Progenitor cell of endocrine pancreas (in vitro differentiated cells): Measurements from ENCODE around the gene LRP2BP. TPM values are rescaled to one million over a fixed set of nuclear protein-coding genes. Genes with fewer than 3 reads are reported as not detected.

Experiments used
- DNase-seq: peaks from one replicate; pipeline ENCODE4 v3.0.0; 2021; ENCODE audit warnings: low spot score; ENCODE audit not compliant: unreplicated experiment
- H3K27ac Mint-ChIP-seq: 2 replicates; pipeline ENCODE4 v1.8.0; 2021; ENCODE audit warnings: mild to moderate bottlenecking, moderate library complexity, mixed read lengths
- H3K27me3 Mint-ChIP-seq: 2 replicates; pipeline ENCODE4 v1.8.0; 2021; ENCODE audit warnings: mixed read lengths
- H3K36me3 Mint-ChIP-seq: 2 replicates; pipeline ENCODE4 v1.8.0; 2022; ENCODE audit warnings: mixed read lengths; ENCODE audit not compliant: insufficient read depth
- H3K4me1 Mint-ChIP-seq: 2 replicates; pipeline ENCODE4 v1.8.0; 2021; ENCODE audit warnings: low read depth, mixed read lengths
- H3K4me3 Mint-ChIP-seq: 2 replicates; pipeline ENCODE4 v1.8.0; 2021; ENCODE audit warnings: low read depth, mild to moderate bottlenecking, moderate library complexity, mixed read lengths
- H3K9me3 Mint-ChIP-seq: 2 replicates; pipeline ENCODE4 v1.8.0; 2021; ENCODE audit warnings: low read depth, mixed read lengths
- long read RNA-seq: library from polyadenylated mRNA; unstranded; transcript quantifications from one replicate; pipeline ENCODE4 v2.0.0, GENCODE V29; 2020
- total RNA-seq: library from RNA; stranded (reverse); gene quantifications from 2 replicates; pipeline ENCODE4 v1.2.1, GENCODE V29; 2021
- TF ChIP-seq, protein P1 (sequence below): fragments of 200-600 bp; sonication (generic); IDR thresholded peaks from one replicate; pipeline ENCODE4 v1.5.0; 2021; ENCODE audit warnings: antibody characterized with exemption, mild to moderate bottlenecking; ENCODE audit not compliant: unreplicated experiment

LRP2BP gene
- 0.17 and 0.33 TPM in 2 replicates for total RNA-seq
- long read RNA-seq, partial matches to known transcripts = 0 of 1 reads
- long read RNA-seq, other reads (novel, unspliced or antisense) = 1 of 1 reads

DNA sequence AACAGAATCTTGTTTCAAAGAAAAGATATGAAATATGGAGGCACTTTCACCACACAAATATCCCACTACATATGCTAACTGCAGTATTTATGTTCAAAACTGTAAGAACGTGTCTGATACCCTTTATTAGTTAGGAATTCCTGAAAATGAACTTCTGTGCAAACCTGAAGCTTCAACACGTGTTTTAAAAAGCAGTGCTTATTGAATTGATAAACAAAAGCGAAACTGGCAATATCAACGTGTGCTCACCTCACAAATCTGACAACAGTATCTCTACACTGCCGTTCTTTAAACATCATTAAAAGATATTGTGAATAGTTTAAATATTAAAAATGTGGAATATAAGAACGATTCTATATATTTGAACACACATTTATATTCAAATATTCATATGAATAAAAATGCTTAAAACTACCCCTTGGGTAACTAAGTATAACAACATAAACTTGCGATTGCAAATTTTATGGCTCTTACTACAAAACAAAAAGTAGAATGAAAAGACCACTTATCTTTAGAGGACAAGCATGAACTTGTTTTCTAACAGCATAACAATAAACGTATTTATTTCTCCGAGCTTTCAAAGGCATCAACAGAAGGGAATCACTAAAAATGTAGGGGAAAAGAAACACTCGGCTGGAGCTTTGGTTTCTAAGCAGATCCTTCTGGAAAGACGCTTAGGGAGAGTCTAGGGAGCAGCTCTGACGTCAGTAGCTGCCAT, at the start of gene LRP2BP:
LRP2BP (minus strand) TSS at position 687 of the 718 bp plus-strand sequence. CDS start 17,738 bp downstream, outside the sequence.
- peaks cover 14% of the 10 kb centered on the region for H3K27me3 Mint-ChIP-seq
- H3K9me3 Mint-ChIP-seq = no peaks in the 10 kb centered on the region
- H3K27ac Mint-ChIP-seq = peak within 1 kb of the TSS; percentile 98
- H3K36me3 Mint-ChIP-seq = peaks cover 8% of the 10 kb centered on the region
- TF ChIP-seq, protein P1, sequence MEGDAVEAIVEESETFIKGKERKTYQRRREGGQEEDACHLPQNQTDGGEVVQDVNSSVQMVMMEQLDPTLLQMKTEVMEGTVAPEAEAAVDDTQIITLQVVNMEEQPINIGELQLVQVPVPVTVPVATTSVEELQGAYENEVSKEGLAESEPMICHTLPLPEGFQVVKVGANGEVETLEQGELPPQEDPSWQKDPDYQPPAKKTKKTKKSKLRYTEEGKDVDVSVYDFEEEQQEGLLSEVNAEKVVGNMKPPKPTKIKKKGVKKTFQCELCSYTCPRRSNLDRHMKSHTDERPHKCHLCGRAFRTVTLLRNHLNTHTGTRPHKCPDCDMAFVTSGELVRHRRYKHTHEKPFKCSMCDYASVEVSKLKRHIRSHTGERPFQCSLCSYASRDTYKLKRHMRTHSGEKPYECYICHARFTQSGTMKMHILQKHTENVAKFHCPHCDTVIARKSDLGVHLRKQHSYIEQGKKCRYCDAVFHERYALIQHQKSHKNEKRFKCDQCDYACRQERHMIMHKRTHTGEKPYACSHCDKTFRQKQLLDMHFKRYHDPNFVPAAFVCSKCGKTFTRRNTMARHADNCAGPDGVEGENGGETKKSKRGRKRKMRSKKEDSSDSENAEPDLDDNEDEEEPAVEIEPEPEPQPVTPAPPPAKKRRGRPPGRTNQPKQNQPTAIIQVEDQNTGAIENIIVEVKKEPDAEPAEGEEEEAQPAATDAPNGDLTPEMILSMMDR = no peak
- H3K4me3 Mint-ChIP-seq = peak within 1 kb of the TSS; percentile 83
- peaks cover 10% of the 10 kb centered on the region for H3K4me1 Mint-ChIP-seq
- DNase-seq = no peak

DNA sequence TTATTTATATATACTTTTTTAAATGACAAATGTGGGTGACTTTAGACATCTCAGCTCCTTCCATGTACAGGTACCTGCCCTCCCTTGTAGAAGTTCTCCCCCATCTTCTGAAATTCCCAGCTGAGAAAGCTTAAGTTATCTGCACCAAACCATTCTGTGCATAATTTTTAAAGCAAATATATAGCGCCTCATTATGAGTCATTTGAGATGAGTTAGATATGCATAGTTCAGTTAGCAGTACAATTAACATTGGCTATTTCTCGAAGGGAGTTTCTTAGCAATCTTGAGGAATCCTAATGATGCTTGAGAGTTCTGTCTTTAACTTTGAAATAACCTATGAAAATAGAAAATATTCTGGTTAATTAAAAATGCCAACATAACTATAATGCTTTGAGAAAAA, 49.5 kb upstream of the LRP2BP start:
- no peak for DNase-seq
- H3K27me3 Mint-ChIP-seq = no peaks in the 10 kb centered on the region
- TF ChIP-seq, protein P1 = no peak
- H3K36me3 Mint-ChIP-seq = no peaks in the 10 kb centered on the region
- H3K9me3 Mint-ChIP-seq = no peaks in the 10 kb centered on the region
- no peak overlapping the region for H3K4me3 Mint-ChIP-seq
- H3K4me1 Mint-ChIP-seq = no peaks in the 10 kb centered on the region
- no peak overlapping the region for H3K27ac Mint-ChIP-seq

DNA sequence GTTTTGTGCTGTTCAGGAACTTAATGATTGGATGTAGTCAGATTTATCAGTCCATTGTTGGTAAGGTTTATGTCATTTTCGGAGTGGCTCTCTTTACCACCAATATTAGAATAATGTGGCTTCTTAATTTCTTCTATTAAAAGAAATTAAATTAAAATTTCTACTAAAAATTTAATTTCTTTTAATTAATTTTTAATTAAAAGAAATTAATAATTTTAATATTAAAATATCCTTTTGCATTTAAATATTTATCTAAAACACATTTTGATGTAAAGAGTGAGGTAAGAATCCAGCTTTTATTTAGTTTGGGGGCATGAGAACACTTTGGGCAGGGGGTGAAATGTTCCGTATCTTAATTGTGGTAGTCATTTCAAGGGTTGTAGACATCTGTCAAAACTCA, 45.8 kb upstream of the LRP2BP start:
- Mint-ChIP-seq H3K27me3 (no peaks in the 10 kb centered on the region), H3K36me3 (no peaks in the 10 kb centered on the region), H3K4me1 (no peaks in the 10 kb centered on the region), H3K4me3 (no peak overlapping the region), H3K27ac (no peak overlapping the region), H3K9me3 (no peaks in the 10 kb centered on the region)
- TF ChIP-seq, protein P1 = no peak
- no peak for DNase-seq

DNA sequence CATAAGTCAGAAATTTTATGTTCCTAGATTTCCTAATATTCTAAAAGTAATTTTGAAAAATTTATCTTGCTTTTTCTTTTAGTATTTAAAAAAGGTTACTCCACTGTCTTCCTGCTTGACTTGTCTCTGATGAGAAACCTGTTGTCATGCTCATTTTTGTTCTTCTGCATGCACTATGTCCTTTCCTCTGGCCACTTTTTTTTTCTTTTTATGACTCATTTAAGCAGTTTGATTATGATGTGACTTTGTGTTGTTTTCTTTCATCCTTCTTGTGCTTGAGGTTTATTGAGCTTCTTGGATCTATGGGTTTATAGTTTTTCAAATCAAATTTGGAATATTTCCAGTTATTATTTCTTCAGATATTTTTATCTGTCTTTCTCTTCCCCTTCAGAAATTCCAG, 42.1 kb upstream of the LRP2BP start:
- H3K36me3 Mint-ChIP-seq = no peaks in the 10 kb centered on the region
- no peak overlapping the region for H3K4me3 Mint-ChIP-seq
- no peak overlapping the region for H3K27ac Mint-ChIP-seq
- H3K27me3 Mint-ChIP-seq = no peaks in the 10 kb centered on the region
- no peaks in the 10 kb centered on the region for H3K4me1 Mint-ChIP-seq
- H3K9me3 Mint-ChIP-seq = no peaks in the 10 kb centered on the region
- TF ChIP-seq, protein P1 = no peak
- no peak for DNase-seq

DNA sequence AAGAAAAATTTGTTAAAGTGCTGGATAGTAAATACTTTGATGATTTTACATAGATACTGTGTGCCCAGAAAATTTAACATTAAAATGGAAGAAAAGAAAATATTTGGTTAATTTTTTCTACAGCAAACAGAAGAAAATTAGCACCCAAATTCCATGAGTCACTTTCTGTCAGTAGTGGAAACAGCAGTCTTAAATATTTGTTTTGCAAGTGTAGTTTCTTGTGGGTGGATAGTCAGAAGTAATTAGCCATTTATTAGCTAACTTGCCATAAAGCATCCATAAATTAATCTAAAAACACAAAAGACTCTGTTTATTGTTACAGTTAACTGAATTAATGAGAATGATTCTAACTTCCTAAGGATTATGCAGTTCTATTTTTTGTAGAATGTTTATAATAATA, 39.7 kb upstream of the LRP2BP start:
- no peaks in the 10 kb centered on the region for H3K9me3 Mint-ChIP-seq
- no peak overlapping the region for H3K27ac Mint-ChIP-seq
- no peaks in the 10 kb centered on the region for H3K36me3 Mint-ChIP-seq
- TF ChIP-seq, protein P1 = no peak
- H3K4me1 Mint-ChIP-seq = no peaks in the 10 kb centered on the region
- no peaks in the 10 kb centered on the region for H3K27me3 Mint-ChIP-seq
- no peak for DNase-seq
- H3K4me3 Mint-ChIP-seq = no peak overlapping the region
